Endothelial cell of umbilical vein (primary cell): ENCODE results near the gene SERPINE3. TPM values are rescaled to one million over a fixed set of nuclear protein-coding genes. Genes with fewer than 3 reads are reported as not detected.

Source experiments
- BruUV-seq: library from RNA; stranded (reverse); fragments of 400-500 nt; replicated peaks from 2 replicates; lab custom pipeline; 2021; lab: Mats Ljungman, UMichigan
- CTCF ChIA-PET: fragments of 300-600, 350-600 bp; sonication (Branson Sonifier 250); formaldehyde crosslinking; loops from one replicate; lab custom pipeline; 2021; ENCODE audit warnings: antibody characterized with exemption, inconsistent platforms; lab: Charles Lee
- POLR2A ChIA-PET: fragments of 300-600, 350-600 bp; sonication (Branson Sonifier 250); formaldehyde crosslinking; loops from one replicate; lab custom pipeline; 2021; ENCODE audit warnings: antibody characterized with exemption, inconsistent platforms; lab: Charles Lee
- DNase-seq: peaks from one replicate; pipeline ENCODE4 v3.0.0-alpha.2; 2011; ENCODE audit warnings: low read depth, low spot score
- FAIRE-seq: peaks from 2 replicates; lab custom pipeline; 2011; peaks lifted over from hg19 to GRCh38; lab: Jason Lieb, UNC
- H2AFZ ChIP-seq: 2 replicates; pipeline ENCODE4 v1.6.0; 2012; ENCODE audit warnings: low read depth, low read length, control low read depth, inconsistent platforms
- H3K27ac ChIP-seq: 2 replicates; pipeline ENCODE4 v1.5.1; 2011; ENCODE audit warnings: low read depth, mild to moderate bottlenecking, control low read depth, low read length, moderate library complexity; ENCODE audit not compliant: insufficient read depth
- H3K27me3 ChIP-seq, 2 experiments: 2 replicates each; pipeline versions ENCODE4 v1.6.0 to v1.6.1; 2011; ENCODE audit warnings: low read length in 2 of 2, mixed read lengths in 1 of 2; ENCODE audit not compliant: control insufficient read depth in 2 of 2, insufficient read depth in 2 of 2
- H3K36me3 ChIP-seq, 2 experiments: 2 replicates in 1 of 2; 3 replicates in 1 of 2; pipeline ENCODE4 v1.5.1; 2011; ENCODE audit warnings: low read length in 2 of 2, mild to moderate bottlenecking in 1 of 2, moderate library complexity in 1 of 2; ENCODE audit not compliant: control insufficient read depth in 2 of 2, insufficient read depth in 2 of 2; ENCODE audit errors: extremely low read depth in 1 of 2
- H3K4me1 ChIP-seq: 3 replicates; pipeline ENCODE4 v1.5.1; 2011; ENCODE audit warnings: mild to moderate bottlenecking, low read length; ENCODE audit not compliant: control insufficient read depth, insufficient read depth; ENCODE audit errors: extremely low read depth
- H3K4me2 ChIP-seq: 2 replicates; pipeline ENCODE4 v1.6.1; 2011; ENCODE audit warnings: low read length, control low read depth, mixed read lengths; ENCODE audit not compliant: insufficient read depth
- H3K4me3 ChIP-seq, 3 experiments: fragments of 200-600 bp in 1 of 3; sonication (generic), shearing (Covaris generic) in 1 of 3; replicated peaks in 1 of 3; 2 replicates each; pipeline ENCODE4 v1.5.1; 2011 to 2016; ENCODE audit warnings: control low read depth in 3 of 3, low read length in 3 of 3, mild to moderate bottlenecking in 2 of 3, inconsistent platforms in 1 of 3, low read depth in 1 of 3, moderate library complexity in 1 of 3; ENCODE audit not compliant: insufficient read depth in 1 of 3
- H3K79me2 ChIP-seq: 2 replicates; pipeline ENCODE4 v1.6.0; 2012; ENCODE audit warnings: low read length, inconsistent platforms; ENCODE audit not compliant: control insufficient read depth, insufficient read depth
- H3K9ac ChIP-seq: replicated peaks from 2 replicates; pipeline ENCODE3; 2011; ENCODE audit warnings: low read length, control low read depth; ENCODE audit not compliant: insufficient read depth; ENCODE audit errors: extremely low read depth
- H3K9me1 ChIP-seq: replicated peaks from 3 replicates; pipeline ENCODE4 v1.6.0; 2011; ENCODE audit warnings: mild to moderate bottlenecking, low read length; ENCODE audit not compliant: control insufficient read depth, insufficient read depth; ENCODE audit errors: extremely low read depth
- H3K9me3 ChIP-seq: replicated peaks from 2 replicates; pipeline ENCODE4 v1.5.1; 2012; ENCODE audit warnings: low read length, inconsistent platforms; ENCODE audit not compliant: control insufficient read depth, insufficient read depth
- H4K20me1 ChIP-seq: replicated peaks from 2 replicates; pipeline ENCODE3; 2011; ENCODE audit warnings: mild to moderate bottlenecking, low read length; ENCODE audit not compliant: control insufficient read depth, insufficient read depth; ENCODE audit errors: extremely low read depth
- EZH2 ChIP-seq: IDR thresholded peaks from 2 replicates; pipeline ENCODE4 v1.6.1; 2012; ENCODE audit warnings: borderline replicate concordance, low read depth, mild to moderate bottlenecking, moderate library complexity, low read length, inconsistent platforms; ENCODE audit not compliant: severe bottlenecking
- FOS ChIP-seq: IDR thresholded peaks from 2 replicates; pipeline ENCODE4 v1.6.1; 2011; ENCODE audit warnings: mild to moderate bottlenecking, low read length, moderate library complexity, borderline replicate concordance; ENCODE audit not compliant: insufficient read depth
- GATA2 ChIP-seq: IDR thresholded peaks from 2 replicates; pipeline ENCODE4 v1.7.0; 2011; ENCODE audit warnings: low read depth, mild to moderate bottlenecking, moderate library complexity, mixed read lengths, low read length; ENCODE audit not compliant: insufficient read length, insufficient read depth
- JUN ChIP-seq: IDR thresholded peaks from 2 replicates; pipeline ENCODE4 v1.6.1; 2011; ENCODE audit warnings: borderline replicate concordance, low read depth; ENCODE audit not compliant: insufficient read length, insufficient read depth
- MYC ChIP-seq: IDR thresholded peaks from one replicate; pipeline ENCODE4 v1.6.1; 2011; ENCODE audit warnings: mild to moderate bottlenecking, low read depth, low read length
- POLR2A ChIP-seq: IDR thresholded peaks from 2 replicates; pipeline ENCODE4 v1.6.1; 2012; ENCODE audit warnings: low read depth, mild to moderate bottlenecking, control low read depth, low read length
- POLR2AphosphoS5 ChIP-seq: IDR thresholded peaks from 2 replicates; pipeline ENCODE4 v1.6.1; 2012; ENCODE audit warnings: low read depth, mild to moderate bottlenecking, control low read depth, low read length, moderate library complexity; ENCODE audit not compliant: insufficient read depth
- dilution Hi-C: fragments of 300-500 bp; cut with MboI; formaldehyde crosslinking; loops from one replicate; pipeline ENCODE4 v1.15.0; 2019; ENCODE audit warnings: low sequenced_read_pairs; ENCODE audit not compliant: extremely low pct_ligation_motif_present
- intact Hi-C: fragments of 100-400 bp; cut with micrococcal nuclease; formaldehyde crosslinking; loops from one replicate; pipeline ENCODE4 v1.10.0; 2022
- polyA plus RNA-seq, 4 experiments: library from polyadenylated mRNA; depleted of rRNA in 3 of 4; stranded (reverse) in 3 of 4; unstranded in 1 of 4; fragments of >200 nt; gene quantifications; 2 replicates each; pipeline versions ENCODE4 v1.2.1 to v1.2.3, GENCODE V29; 2011 to 2012; ENCODE audit warnings: missing spikeins in 1 of 4
- total RNA-seq: library from RNA; stranded (reverse); gene quantifications from 2 replicates; pipeline ENCODE4 v1.2.3, GENCODE V29; 2021
- TF ChIP-seq, protein P1 (sequence below): IDR thresholded peaks from 2 replicates; pipeline ENCODE4 v1.6.1; 2011; ENCODE audit not compliant: insufficient read depth, insufficient read length
- TF ChIP-seq, protein P2 (sequence below), 2 donors: IDR thresholded peaks; 1 replicate in 1 of 2; 2 replicates in 1 of 2; pipeline ENCODE4 v1.5.1; 2011; ENCODE audit warnings: low read length in 2 of 2, mild to moderate bottlenecking in 2 of 2, moderate library complexity in 2 of 2, control low read depth in 1 of 2, inconsistent platforms in 1 of 2, low read depth in 1 of 2; ENCODE audit not compliant: insufficient read depth in 1 of 2; ENCODE audit errors: extremely low read depth in 1 of 2

SERPINE3 gene
- total and polyA plus RNA-seq, 2 donors (not counting 3 experiments of a cell fraction or from before 2014, with no cell fraction given): not detected

DNA sequence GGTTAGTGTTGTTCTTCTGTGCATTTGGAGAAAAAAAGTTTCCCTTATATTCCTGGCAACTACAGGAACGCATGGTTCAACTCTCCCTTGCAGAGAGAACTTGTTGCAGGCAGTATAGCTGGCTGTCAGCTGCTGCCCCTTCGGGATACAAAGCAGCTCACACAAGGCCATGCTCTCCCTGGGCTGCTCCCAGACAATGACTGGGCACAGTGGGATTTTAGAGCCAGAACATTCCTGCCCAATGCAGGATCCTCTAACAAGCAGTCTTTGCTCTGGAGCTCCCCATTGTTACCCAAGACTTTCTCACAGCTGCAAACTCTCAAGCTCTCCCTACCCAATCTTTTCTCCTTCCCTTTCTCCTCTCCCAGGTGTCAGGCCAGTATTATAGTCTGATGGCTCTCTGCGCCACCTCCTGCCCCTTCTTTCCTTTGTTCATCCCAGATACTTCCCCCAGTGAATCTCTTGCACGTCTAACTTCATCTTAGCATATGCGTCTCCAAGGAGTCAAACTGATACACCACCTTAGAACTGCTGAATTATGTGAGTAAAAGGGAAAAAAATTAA, 27.5 kb upstream of the SERPINE3 start:
- FAIRE-seq: no peak
- peaks cover 13% of the 10 kb centered on the region for H3K4me1 ChIP-seq
- no peaks in the 10 kb centered on the region for H3K9me1 ChIP-seq
- no TSS peak for BruUV-seq
- TF ChIP-seq GATA2: no peak
- TF ChIP-seq, protein P1, sequence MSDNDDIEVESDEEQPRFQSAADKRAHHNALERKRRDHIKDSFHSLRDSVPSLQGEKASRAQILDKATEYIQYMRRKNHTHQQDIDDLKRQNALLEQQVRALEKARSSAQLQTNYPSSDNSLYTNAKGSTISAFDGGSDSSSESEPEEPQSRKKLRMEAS: no peak
- dilution Hi-C loops (no loop called here), intact Hi-C loops (loop anchor here (10.0 kb wide), 1 partner anchor 103 kb away; no protein-coding TSS in a partner anchor)
- no peaks in the 10 kb centered on the region for H3K36me3 ChIP-seq
- POLR2A ChIA-PET: interaction anchor here (1.3 kb wide), 1 partner anchor 141 kb away, joined by 4 read pairs; the partner anchor contains the start of gene INTS6
- no peak overlapping the region for H3K4me3 ChIP-seq
- no peak overlapping the region for H3K4me2 ChIP-seq
- H3K9ac ChIP-seq: no peak overlapping the region
- CTCF ChIA-PET: no interaction called here
- no peak overlapping the region for H2AFZ ChIP-seq
- no peaks in the 10 kb centered on the region for H3K27me3 ChIP-seq
- DNase-seq: no peak
- no peaks in the 10 kb centered on the region for H4K20me1 ChIP-seq
- no peaks in the 10 kb centered on the region for H3K79me2 ChIP-seq
- no peak overlapping the region for H3K27ac ChIP-seq
- H3K9me3 ChIP-seq: no peaks in the 10 kb centered on the region

DNA sequence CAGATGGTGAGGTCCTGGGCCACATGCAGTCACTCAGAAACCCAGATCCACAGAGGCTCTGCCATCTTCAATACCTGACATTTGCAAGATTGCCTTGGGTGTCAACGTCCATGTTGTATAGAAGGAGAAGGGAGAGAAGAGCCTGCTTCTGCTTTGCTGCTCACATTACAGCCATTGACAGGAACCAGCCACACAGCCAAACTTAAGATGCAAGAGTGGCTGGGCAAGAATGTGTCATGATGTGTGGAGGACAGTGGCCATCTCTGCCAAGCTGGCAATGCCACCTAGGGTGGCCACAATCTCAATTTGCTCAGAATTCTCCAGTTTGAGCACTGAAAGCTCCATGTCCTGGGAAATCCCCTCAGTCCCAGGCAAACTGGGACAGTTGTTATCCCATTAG, 25.9 kb upstream of the SERPINE3 start:
- FAIRE-seq (no peak), DNase-seq (no peak)
- no peak overlapping the region for H2AFZ ChIP-seq
- H3K4me1 ChIP-seq: peaks cover 13% of the 10 kb centered on the region
- no peak overlapping the region for H3K4me3 ChIP-seq
- no peaks in the 10 kb centered on the region for H3K79me2 ChIP-seq
- no peak overlapping the region for H3K27ac ChIP-seq
- H3K9ac ChIP-seq: no peak overlapping the region
- H3K27me3 ChIP-seq: no peaks in the 10 kb centered on the region
- ChIA-PET POLR2A (no interaction called here), CTCF (interaction anchor here (2.6 kb wide), 1 partner anchor 188 kb away, joined by 9 read pairs; no protein-coding TSS in a partner anchor)
- dilution Hi-C loops: no loop called here
- BruUV-seq: no TSS peak
- no peaks in the 10 kb centered on the region for H3K9me3 ChIP-seq
- no peaks in the 10 kb centered on the region for H4K20me1 ChIP-seq
- H3K4me2 ChIP-seq: no peak overlapping the region
- no peaks in the 10 kb centered on the region for H3K36me3 ChIP-seq
- no peaks in the 10 kb centered on the region for H3K9me1 ChIP-seq
- TF ChIP-seq, protein P2, sequence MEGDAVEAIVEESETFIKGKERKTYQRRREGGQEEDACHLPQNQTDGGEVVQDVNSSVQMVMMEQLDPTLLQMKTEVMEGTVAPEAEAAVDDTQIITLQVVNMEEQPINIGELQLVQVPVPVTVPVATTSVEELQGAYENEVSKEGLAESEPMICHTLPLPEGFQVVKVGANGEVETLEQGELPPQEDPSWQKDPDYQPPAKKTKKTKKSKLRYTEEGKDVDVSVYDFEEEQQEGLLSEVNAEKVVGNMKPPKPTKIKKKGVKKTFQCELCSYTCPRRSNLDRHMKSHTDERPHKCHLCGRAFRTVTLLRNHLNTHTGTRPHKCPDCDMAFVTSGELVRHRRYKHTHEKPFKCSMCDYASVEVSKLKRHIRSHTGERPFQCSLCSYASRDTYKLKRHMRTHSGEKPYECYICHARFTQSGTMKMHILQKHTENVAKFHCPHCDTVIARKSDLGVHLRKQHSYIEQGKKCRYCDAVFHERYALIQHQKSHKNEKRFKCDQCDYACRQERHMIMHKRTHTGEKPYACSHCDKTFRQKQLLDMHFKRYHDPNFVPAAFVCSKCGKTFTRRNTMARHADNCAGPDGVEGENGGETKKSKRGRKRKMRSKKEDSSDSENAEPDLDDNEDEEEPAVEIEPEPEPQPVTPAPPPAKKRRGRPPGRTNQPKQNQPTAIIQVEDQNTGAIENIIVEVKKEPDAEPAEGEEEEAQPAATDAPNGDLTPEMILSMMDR (IDR thresholded peaks at IDR 0.05; ENCODE audit: extremely low read depth in 1 of 2, insufficient read depth in 1 of 2, low read depth in 1 of 2, low read length in 2 of 2): no peak
- TF ChIP-seq EZH2 (no peak), POLR2A (no peak), JUN (no peak), FOS (no peak), GATA2 (no peak), POLR2AphosphoS5 (no peak), MYC (no peak)
- TF ChIP-seq, protein P1: no peak
- intact Hi-C loops: loop anchor here (10.0 kb wide), 1 partner anchor 101 kb away; no protein-coding TSS in a partner anchor
